HuH-7.5 (cell line): ENCODE data around the gene ATL3.
"Not testable (repeated sequence)": the region's sequence is repeated elsewhere in the genome, so short reads cannot be mapped to it uniquely, and the experiment has no call there.

Experiments
- DNase-seq: peaks from one replicate; pipeline ENCODE4 v3.0.0; 2011; ENCODE audit warnings: low spot score

The ATL3 gene

DNA sequence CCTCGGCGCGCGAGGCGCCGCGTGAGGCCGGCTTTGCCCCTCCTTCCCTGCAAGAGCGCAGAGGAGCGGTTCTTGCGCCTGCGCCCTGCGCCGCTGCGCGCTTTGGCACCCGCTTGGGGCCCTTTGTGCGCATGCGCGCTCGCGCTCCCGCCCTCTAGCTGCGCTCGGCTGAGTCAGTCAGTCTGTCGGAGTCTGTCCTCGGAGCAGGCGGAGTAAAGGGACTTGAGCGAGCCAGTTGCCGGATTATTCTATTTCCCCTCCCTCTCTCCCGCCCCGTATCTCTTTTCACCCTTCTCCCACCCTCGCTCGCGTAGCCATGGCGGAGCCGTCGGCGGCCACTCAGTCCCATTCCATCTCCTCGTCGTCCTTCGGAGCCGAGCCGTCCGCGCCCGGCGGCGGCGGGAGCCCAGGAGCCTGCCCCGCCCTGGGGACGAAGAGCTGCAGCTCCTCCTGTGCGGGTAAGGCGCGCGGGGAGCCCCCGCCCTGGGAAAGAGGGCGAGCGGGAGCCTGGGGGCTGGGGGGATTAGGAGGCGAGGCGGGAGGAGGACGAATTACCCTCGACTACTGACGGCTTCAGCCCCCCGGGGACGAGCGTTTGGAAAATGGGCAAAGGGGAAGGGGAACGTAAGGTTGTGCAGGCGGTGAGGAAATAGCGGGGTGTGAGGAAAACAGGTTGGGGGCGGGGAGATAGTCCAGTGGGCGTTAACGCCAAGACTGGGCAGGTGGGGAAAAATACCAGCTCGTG lies 10.3 kb upstream of the ATL3 start, which contains the start of gene RTN3:
RTN3 (plus strand) TSS at position 180 of the 745 bp plus-strand sequence; CDS start at position 317, 137 bp downstream.
- DNase-seq, result peak; percentile 100

DNA sequence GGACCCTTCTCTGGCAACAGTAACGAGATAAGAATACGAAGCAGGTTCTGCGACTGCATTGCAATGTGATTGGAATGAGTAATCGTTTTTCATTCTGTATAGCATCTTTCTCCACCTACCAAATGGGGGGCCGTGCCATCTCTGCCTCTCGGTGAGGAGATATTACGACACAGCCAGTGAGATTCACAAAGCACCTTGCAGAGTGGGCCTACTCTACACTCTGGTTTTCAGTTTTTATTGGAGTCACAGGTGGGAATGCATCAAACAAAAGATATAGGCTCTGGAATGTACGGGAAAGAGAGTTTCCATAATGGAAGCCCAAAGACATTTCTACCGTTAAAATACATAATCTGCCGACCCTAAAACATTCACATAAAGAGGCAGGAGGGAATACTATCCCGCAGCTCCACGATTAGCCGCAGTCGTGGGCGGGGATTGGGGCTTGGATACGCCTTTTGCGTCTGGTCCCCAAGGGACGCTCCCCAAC lies 9.7 kb upstream of the ATL3 start:
- DNase-seq, result peak; percentile 72

DNA sequence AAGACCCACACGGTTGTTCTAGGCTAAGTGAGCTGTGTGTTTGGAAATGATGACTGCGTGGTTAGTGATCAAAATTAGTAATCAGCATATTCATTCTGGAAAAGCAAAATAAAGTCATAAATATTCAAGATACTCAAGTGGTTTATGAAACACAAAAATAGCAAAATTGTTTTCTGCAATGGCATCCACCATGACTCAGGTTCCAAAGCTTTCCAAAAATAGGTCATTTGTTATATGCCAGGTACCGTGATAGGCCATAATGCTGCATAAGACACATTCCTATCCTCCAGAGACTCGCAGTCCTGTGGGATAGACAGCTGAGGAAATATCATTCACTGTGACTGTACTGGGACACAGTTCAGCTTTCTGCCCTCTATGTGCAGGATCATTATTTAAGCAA lies 2.4 kb upstream of the ATL3 start:
- no peak for DNase-seq

DNA sequence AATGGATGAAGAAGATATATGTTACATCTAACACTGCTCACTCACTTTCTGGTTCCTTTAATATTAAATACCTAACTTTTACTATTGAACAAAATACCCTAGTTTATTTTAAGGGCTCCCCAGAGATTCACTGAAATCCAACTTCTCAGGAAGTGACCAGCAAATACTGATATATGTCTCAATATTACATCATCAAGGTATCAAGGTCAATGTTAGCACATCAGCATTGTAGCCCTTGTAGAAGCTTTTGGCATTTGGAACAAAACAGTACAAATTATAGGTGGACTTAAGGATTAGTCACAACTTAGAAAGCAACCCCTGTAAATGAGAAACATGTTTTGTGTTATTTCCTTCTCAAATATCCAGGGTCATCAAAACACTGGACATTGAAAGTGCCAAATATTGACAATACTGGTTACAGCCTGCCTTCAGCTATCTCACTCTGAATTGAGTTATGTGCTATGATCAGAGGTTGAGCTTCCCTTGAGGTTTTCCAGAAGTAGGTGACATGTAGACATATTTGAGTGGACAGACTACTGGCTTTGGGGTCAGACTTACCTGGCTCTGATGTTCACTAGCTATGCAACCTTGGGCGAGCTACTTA lies 1.9 kb upstream of the ATL3 start:
- DNase-seq, result no peak

DNA sequence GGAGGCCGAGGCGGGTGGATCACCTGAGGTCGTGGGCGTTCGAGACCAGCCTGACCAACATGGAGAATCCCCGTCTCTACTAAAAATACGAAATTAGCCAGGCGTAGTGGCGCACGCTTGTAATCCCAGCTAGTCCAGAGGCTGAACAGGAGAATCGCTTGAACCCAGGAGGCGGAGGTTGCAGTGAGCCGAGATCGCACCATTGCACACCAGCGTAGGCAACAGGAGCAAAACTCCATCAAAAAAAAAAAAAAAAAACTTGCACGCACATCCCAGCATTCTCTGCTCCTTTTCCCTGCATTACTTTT lies 934 bp upstream of the ATL3 start:
- DNase-seq, result no peak

DNA sequence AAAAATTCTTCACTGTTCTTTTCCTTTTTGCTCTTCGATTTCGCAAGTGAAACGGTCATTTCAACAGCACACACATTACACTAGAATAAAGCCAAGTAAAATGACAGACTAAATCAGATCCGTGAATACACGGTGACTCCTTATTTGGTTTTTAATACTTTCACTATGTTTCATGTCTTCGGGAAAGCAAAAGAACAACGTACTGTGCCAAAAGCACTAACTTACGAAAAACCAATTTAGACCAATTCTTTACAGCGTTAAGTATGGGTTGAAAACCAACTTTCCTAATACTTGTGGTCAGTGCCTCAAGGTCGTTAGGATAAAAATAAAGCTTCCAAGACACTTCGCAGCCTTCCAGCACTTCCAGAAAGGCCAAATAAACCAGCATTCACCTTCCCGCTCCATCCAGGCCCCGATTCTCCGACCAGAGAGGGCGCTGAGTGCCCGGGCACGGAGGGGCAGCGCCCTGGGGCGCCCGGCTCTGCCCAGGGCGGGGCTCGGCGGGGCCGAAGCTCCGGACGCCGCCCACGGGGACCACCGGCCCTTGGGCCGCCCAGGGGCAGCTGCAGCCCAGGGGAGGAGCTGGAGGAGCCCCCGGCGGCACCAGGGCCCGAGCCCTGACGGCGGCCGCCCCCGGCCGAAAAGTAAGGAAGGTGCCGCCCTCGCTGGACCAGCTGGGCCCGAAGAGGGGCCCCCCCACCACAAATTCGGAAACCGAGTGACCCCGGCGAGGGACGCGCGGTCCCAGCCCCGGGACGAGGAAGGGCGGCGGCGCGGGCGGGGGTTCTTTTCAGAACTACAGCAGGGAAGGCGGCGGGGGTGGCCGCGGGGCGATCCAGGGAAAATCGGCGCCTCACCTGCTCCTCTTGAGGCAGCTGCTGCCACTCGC lies 499 bp downstream of the ATL3 start:
- DNase-seq, result peak; percentile 93

DNA sequence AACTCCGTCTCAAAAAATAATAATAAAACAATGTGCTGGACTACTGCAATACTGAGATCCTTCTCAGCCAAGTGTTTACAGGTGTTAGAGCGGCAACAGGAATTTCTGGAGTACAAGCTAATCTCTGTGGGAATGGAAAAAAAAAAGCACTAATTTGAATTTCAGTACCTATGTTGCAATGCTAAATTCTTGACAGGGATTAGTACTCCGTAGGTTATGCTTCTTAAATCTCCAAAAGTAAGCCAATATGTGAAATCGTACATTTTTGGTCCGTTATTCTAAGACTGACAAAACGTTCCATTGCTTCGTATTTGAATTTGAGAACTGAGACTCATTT lies 1.1 kb downstream of the ATL3 start:
- DNase-seq, result peak; percentile 70

DNA sequence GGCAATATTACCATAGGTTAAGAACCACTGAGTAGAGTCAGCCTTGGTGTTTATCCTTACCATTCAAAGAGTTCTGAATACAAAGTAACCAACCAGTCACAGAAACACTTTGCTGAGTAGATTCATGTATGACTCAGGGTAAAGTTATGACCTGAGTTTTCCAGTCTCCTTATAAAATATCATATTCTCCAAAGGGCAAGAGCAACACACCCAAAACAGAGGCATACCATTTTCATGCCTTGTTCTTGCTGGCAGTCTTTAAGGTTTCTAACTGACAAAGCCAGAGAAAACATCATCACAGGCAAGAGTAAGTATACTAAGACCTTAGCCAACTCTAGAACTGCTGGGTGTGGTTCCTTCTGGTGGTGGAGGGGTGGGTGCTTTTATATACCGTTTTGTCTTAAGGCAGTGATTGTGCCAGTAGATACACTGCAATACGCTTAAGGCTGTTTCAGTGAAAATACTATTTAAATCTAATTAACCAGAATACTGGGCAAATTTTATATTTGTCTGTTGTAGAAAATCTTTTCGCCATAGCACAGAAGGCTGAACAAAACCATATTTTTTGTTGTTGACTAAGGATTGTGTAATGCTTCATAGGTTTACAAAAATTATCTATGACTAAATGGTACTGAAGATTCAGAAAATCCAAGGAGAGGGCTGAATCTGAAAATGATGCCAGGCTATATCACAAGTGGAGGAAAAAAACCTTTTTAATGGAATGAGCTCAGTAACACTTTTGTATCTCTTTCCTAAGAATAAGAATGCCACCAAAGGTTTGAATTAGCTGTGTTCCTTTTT lies 3.0 kb downstream of the ATL3 start:
- DNase-seq, result no peak

DNA sequence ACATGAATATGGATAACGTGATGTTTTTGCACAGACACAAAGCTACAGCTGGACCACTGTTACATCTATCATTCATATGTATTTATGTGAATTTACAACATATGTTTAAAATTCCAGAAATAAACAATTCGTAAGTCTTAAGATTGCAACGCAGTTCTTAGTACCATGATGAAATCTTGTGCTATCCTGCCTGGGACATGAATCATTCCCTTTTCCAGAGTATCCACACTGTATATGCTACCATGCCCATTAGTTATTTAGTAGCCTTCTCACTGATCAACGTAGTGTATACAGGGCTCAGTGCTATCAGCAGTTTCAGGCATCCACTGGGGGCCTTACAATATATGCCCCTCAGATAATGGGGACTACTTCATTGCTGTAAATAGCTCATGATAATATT lies 4.3 kb downstream of the ATL3 start:
- no peak for DNase-seq

DNA sequence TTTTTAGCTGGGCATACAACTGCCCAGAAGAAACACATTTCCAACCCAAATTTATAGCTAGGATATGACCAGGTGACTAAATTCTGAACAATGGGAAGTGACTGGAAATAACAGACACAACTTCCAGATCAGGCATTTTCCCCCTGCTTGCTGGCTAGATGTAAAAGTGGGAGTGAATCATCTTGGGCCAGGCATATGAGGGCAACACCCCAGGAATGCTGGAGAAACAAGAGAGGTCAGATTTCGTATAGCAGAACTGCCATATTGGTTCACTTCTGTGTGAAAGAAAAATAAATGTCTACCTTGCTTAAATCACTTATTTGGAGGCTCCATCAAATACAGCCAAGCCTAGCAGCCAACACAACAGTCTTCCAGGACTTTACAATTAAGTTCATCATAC lies 7.4 kb downstream of the ATL3 start:
- DNase-seq, result no peak

DNA sequence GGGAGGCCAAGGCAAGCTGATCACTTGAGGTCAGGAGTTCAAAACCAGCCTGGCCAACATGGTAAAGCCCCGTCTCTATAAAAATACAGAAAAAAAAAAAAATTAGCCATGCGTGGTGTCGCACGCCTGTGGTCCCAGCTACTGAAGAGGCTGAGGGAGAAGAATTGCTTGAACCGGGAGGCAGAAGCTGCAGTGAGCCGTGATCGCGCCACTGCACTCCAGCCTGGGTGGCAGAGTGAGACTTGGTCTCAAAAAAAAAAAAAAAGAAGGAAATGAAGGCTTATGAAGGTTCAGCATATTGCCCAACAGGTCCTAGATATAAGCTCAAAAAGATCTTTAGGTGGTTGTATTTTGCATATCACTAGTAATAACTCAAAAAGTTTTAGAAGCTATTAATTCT lies 10.2 kb downstream of the ATL3 start:
- DNase-seq, result no peak

DNA sequence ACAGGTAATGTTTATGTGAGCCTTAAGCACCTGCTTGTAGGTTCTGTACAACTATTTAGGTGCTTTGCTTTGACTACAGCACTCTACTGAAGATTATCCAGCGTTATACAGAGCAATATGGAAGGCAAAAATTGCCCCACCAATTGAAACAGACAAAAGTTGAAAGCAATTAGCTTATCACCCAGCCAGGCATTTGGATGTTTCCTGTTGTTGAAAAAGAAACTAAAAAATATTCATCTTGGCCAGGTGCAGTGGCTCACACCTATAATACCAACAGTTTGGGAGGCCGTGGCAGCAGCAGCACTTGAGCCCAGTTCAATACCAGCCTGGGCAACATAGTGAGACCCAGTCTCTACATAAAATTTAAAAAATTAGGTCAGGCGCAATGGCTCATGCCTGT lies 18.5 kb downstream of the ATL3 start:
- no peak for DNase-seq

DNA sequence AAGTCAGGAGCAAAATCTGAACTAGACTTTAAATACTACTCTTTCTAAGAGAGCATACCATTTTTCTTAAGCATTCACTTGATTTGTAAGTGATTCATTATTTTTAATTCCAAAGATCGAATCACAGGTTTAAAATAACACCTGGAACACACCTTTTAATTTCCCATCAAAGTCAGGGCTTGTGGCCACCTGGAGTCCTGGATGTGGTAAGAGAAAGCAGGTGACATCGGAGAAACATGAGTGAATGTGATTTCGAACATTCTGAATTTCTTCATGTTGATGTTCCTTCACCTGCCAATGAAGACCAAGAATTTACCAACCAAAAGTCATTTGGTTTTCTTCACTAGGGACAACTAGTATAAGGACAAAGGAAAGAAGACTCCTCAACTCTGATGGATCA lies 28.0 kb downstream of the ATL3 start:
- no peak for DNase-seq

DNA sequence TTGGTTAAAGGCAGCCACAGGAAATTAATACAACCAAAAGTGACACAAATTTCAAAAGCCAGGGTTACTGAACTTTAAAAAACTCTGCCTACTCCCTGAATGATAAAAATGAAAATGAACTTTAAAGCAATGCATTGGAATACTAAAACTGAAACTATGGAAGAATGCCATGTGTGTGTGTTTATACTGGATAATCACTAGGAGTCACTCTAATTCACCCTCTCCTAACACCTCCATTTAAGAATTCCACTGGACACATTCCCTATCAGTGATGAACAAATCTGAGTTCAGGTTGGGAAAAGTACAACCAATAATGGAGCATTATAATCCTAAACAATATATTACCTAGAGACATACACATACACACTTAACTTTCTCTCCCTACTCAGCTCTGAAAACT lies 29.4 kb downstream of the ATL3 start:
- no peak for DNase-seq

DNA sequence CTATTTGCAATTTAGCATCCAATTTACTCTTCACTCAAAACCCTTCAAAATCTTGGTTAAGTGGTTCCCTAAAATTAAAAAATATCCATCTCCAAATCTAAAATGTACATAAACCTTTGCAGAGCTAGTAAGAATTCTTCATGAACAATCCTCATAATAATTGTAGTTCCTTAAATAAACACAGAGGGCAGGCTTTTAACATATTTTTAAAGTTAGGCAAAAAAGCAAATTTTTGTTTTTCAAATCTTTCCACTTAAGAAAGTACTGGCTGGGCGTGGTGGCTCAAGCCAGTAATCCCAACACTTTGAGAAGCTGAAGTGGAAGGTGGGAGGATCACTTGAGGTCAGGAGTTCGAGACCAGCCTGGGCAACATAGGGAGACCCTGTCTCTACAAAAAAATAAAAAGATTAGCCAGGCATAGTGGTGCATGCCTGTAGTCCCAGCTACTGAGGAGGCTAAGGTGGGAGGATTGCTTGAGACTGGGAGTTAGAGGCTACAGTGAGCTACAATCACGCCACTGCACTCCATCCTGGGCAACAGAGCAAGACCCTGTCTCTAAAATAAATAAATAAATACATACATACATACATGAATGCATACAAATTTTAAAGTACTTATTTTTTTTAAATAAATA lies 31.9 kb downstream of the ATL3 start:
- DNase-seq, result no peak

DNA sequence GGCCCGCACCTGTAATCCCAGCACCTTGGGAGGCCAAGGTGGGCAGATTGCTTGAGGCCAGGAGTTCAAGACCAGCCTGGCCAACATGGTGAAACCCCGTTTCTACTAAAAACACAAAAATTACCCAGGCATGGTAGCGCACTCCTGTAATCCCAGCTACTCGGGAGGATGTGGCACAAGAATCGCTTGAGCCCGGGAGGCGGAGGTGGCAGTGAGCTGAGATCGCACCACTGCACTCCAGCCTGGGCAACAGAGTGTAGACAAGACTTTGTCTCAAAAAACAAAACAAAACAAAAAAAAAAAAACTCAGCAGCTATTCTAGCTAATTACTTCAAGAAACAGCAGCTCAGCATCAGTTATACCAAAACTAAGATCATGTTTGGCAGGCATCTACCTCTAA lies 32.7 kb downstream of the ATL3 start:
- DNase-seq, result not testable (repeated sequence)

DNA sequence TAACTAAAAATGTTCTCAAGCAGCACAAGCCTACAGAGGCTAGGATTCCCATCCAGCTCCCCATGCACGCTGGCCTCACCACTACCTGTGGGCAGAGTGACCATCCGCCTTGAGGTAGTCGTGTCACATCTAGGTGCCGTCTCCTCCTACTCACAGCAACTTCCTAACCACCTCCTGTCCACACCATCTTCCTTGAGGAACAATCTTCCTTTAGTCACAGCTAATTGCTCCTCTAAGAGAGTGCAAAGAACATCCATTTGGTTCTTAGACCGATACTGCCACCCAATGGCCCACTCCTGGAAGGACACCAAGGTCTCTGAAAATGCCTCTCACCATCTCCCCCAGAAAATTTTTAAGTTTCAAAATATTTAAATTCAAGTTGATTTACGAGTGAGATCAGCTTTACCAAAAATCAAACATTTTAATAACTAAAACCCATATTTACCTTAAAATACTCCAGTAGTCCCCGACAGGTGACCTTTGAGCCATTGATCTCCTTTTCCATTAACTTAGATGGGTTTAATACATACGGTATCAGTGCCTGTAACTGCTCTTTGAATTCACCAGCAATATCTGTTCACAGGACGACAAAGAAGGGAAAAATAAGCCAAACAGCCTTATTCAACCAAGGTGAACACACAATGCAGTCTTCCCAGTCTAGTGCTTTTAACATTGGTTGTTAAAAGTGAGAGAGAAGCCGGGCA lies 35.3 kb downstream of the ATL3 start:
- DNase-seq, result peak; percentile 94

DNA sequence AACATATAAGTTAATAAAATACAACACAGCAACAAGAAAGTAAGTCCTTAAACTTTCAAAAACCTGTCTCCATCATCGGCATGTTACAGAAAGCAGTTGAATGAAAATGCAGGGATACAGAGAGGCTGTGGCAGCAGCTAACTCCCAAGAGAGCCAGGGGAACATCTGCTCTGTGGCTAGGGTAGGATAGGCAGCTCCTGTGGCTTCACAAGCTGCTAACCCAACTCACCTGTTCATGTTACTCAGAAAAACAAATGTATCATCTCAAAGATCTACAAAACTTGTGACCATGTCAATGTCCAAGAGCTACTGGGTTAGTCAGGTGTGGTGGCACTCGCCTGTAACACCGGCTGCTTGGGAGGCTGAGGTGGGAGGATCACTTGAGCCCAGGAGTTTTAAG lies 41.8 kb downstream of the ATL3 start:
- no peak for DNase-seq

DNA sequence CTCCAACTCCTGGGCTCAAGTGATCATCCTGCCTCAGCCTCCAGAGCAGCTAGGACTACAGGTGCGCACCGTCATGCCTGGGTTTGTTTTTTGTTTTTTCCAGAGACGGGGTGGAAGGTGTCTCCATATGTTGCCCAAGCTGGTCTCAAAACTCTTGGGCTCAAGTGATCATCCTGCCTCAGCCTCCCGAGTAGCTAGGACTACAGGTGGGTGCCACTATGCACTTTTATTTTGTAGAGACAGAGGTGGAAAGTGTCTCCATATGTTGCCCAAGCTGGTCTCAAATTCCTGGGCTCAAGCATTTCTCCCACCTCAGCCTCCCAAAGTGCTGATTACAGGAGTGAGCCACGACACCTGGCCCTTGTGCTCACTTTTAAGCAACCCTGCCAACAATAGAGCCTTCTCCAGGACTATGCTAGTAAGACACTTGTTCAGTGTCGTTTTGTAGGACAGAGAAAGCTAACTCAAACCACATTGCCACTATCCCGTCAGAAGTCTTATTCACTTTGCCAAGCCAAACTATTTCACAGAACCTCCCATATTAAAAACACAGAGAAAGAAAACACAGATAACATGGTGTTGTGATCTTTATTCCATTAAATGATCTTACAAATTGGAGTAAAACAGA lies 47.5 kb downstream of the ATL3 start:
- no peak for DNase-seq

DNA sequence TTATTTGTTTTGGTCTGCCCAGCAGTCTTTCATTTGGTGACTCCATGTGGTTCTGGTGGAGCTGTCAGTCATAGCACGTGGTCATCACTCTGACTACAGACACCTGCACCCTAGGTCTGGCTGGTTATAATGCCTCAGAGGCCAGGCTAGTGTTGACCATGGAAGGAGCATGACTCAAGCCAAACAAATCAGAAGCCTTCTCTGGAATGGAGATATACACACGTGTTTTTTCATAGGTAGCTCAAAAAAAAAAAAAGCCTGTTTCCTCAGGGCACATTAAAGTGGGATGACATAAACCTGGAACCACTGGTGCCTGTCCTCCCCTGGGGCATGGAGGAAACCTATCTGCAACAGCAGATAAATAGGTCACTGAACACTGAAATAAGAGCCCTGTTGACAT lies 48.9 kb downstream of the ATL3 start:
- peak; percentile 90 for DNase-seq

DNA sequence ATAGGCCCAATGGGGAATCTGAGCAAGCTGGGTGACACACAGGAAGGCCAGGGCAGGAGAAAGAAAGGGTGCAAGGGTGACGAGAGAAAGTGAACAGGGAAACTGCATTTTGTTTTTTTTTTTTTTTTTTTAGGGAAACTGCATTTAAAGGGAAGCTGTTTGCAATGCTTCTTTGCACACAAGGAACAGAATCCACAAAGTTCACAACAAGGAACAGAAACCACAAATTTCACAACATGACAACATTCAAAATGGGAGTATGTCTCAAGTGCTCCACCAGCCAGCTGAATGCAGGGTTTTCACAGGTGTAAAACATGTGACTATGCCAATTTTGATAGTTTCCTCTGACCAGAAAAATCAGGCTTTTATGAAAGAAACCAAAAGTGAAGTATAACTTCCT lies 50.1 kb downstream of the ATL3 start:
- DNase-seq, result no peak
